Activated T-cell treated with anti-CD3 and anti-CD28 coated beads for 1 hour (primary cell): Measurements from ENCODE around the gene PIAS1.
"Not testable (repeated sequence)": the region's sequence is repeated elsewhere in the genome, so short reads cannot be mapped to it uniquely, and the experiment has no call there.

Experiments used
- DNase-seq: peaks from one replicate; pipeline ENCODE4 v3.0.0-alpha.2; 2020; ENCODE audit warnings: low read depth

Gene PIAS1

DNA sequence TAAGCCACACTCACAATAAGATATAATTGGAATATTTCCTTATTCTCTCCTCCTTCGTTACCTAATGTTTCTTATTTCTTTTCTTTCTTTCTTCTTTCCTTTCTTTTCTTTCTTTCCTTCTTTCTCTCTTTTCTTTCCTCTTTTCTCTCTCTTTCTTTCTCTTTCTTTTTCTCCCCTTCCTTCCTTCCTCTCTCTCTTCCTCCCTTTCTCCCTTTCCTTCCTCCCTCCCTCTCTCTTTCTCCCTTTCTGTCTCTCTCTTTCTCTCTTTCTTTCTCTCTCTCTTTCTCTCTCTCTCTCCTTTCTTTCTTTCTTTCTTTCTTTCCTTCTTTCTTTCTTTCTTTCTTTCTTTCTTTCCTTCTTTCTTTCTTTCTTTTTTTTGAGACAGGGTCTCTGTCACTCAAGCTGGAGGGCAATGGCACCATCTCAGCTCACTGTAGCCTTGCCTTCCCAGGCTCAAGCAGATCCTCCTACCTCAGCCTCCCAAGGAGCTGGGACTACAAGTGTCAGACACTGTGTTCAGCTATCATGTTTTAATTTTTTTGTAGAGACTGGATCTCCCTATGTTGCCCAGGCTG lies 19.3 kb upstream of the PIAS1 start:
- no peak for DNase-seq

DNA sequence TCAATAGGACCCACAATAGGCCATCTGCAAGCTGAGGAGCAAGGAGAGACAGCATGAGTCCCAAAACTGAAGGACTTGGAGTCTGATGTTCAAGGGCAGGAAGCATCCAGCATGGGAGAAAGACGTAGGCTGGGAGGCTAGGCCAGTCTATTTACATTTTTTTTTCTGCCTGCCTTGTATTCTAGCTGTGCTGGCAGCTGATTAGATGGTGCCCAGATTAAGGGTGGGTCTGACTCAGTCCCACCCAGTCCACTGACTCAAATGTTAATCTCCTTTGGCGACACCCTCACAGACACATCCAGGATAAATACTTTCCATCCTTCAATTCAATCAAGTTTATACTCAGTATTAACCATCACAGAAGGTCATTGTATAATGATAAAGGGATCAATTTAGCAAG lies 15.9 kb upstream of the PIAS1 start:
- no peak for DNase-seq

DNA sequence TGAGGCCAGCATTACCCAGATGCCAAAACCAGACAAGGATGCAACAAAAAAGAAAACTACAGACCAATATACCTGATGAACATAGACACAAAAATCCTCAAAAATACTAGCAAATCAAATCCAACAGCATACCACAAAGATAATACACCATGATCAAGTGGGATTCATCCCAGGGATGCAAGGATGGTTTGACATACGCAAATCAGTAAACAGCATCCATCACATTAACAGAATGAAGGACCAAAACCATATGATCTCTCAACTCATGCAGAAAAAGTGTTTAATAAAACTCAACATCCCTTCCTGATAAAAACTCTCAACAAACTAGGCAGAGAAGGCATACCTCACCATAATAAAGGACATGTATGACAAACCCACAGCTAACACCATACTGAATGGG lies 14.0 kb upstream of the PIAS1 start:
- no peak for DNase-seq

DNA sequence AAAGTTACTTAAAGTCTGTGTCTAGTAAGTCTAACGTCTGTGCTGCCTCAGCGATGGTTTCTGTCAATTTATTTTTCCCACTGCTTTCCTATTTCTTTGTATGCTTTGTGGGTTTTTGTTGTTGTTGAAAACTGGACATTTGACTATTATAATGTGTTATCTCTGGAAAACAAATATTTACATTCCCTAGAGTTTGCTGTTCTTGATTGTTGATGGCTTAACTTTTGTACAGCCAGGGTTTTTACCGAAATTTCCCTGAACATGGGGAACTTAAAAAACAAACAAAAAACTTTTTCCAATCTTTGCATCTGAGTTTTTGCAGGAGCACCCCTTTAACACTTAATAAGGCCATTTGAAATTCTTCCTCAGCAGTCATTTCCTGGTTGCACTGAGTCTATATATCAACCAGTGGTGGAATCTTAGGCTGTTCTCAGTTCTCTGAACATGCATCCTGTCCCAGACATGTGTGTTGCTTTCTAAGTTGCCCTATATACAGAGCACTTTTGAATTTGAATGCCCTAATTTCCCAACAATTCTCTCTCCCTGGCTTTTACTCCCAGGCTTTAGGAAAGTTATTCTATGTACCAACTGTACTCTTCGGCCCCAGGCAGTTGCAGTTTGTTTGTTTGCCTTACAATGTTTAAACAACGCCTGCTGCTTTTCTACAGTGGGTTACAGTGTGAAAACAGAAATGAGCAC lies 11.8 kb upstream of the PIAS1 start:
- DNase-seq, result no peak

DNA sequence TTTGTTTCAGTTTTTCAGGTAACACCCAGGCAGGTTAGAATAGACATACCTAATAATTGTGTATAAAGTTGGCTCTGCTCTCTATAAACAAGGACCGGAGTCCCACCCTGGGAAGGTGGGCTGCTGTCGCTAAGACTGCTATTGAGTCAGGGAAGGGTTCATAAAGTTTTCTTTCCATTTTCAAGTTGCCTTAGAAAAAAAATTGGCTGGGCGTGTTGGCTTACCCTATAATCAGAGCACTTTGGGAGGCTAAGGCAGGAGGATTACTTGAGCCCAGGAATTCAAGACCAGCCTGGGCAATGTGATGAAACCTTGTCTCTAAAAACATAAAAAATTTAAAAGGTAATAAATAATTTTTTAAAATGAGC lies 11.3 kb upstream of the PIAS1 start:
- no peak for DNase-seq

DNA sequence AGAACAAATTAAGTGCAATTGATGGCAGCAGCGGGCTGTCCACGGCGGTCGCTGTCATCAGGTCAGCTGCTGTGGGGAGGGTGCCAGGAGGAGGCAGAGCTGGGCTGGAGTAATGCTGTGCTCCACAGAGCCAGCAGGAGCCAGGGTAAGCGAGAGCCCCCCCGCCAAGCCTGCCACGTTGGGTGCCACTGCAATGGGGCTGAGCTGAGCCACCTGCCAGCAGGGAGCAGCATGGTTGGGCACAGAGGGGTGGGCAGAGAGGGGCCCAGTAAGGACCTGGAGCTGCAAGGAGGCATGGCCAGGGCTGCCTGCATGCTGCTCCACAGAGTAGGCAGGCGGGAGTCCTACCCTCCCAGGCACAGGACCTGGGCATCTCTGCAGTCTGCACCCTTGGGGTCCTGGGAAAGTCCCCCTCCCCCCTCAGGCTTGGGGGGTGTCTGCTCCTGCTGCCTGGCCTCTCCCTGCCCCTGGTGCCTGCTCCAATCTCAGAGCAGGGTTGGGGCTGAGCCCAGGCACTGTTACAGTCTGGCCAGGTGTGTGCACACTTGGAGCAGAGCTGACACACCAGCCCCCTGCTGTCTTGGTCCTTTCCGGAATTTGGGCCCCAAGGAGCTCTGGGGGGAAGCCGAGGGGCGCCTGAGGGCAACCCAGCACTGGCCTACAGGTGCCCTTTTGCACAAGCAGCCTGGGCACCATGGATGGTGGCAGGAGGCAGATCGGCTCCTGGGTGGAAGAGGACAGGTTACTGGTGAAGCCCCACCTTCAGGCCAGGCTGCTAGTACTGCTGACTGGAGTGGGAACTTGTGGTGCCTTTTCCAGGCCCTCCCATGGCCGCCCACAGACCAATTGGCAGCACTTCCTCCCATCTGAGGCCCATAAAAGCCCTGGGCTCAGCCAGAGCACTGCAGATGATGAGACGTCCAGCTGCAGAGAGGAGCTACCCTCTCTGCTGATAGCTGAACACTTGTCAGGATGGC lies 8.5 kb upstream of the PIAS1 start:
- no peak for DNase-seq

DNA sequence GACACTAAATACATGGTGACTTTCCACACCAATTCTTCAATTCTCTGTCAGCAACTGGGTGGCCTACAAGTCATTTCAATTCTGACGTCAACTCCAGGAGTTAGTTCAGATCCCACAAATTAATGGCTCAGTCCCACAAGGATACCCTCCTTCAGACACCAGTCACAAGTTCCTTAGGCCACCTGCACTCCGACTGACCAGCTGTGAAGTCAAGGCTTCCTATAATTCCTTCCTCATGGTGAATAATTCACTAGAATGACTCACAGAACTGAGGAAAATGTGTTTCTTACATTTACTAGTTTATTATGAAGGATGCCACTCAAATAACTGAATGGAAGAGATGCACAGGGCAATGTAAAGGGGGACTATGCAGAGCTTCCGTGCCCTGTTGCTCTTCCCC lies 6.3 kb upstream of the PIAS1 start:
- no peak for DNase-seq

DNA sequence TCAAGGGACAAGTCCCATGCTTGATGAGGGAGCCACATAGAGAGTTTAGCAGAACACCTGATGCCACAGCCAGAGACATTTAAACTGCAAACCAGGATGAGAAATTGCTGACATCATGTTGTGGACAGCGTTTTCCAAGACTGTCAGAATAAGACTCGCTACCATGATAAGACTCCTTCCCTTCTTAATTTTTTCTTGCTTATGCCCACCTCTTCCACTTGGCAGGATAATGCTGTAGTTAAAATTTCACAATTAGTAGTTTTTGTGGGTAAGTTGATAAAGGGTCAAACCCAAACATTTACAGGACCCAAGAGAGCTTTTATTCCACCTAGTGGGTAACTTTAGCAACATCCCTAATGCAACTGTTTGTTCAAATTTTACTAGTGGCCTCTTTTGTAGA lies 3.0 kb upstream of the PIAS1 start:
- no peak for DNase-seq

DNA sequence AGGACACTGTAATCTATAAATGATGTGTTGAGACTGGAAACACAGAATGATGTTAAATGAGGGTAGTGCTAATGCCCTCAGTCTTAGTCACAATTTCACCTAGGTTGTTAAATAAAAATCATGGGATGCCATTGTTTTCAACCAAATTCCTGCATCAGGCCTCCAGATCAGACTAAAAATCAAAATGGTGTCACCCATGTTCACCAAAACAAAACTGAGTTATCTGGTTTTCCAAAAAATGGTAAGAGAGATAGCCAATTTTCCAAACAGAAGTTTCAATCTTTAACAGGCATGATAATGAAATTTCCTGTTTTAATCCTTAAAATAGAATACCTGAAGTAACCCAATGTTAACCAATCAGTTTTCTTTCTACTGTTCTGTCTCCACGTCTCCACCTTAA lies 2.2 kb upstream of the PIAS1 start:
- no peak for DNase-seq

DNA sequence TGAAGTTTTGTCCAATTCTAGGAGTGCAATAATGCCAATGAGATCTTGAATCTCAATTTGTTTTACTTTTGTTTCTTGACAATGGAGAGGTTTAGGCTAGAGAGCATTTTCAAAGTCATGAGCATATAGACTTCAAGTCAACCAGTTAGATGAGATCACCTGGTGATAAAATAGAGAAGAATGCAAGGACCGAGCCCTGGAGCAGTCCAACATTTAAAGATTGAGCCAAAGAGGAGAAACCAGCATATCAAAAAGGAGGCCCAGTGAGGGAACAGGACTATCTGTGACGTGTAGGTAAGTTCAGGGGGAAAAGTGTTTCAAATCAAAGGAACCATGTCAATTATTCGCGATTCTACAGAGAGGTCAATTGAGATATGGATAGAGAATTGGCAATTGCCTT lies 1.7 kb upstream of the PIAS1 start:
- DNase-seq, result no peak

DNA sequence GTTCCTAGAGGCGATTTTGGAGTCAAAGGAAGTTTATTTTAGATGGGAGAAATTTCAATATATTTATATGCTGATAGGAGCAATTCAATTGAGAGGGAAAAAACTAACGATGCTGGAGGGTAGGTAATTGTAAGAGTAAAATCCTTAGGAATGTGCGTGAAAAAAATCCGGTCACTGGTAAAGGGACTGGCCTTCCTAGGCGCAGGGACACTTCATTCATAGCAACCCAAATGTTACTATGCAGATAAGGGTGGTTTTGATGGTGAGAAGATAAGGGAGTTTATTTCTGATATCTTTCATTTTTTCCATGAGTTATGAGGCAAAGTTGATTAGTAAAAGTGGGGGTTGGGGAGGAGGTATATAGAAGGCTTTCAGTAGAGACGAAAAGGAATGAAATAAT lies 1.1 kb upstream of the PIAS1 start:
- DNase-seq, result no peak

DNA sequence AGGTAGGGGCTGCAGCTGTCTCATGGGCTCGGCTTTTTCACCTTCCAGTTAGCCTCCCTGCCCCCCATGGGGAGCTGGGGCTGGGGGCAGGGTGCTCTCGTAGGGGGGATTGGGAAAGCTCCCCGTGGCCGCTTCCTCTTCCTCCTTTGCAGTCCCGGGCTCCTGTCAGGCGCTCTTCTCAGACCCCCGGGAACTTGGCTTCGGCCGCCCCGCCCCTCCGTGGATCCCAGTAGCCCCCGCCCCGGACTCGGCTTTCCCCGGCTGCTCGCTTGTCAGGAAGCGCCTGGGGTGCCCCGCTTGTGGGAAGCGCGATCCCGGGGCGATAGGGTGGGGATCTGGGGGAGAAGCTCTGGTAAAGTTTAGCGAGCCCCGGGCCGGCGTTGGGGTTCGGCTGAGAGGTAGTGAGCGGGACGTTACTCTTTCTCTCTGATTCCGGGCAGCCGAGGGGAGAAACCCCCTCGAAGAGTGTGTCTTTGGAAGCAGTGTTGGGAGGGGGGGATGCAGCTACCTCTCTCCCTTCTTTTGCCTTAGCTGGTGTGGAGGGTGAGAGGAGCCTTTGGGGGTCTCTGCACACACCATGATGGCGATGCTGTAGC lies 611 bp downstream of the PIAS1 start:
- DNase-seq, result peak; percentile 14

DNA sequence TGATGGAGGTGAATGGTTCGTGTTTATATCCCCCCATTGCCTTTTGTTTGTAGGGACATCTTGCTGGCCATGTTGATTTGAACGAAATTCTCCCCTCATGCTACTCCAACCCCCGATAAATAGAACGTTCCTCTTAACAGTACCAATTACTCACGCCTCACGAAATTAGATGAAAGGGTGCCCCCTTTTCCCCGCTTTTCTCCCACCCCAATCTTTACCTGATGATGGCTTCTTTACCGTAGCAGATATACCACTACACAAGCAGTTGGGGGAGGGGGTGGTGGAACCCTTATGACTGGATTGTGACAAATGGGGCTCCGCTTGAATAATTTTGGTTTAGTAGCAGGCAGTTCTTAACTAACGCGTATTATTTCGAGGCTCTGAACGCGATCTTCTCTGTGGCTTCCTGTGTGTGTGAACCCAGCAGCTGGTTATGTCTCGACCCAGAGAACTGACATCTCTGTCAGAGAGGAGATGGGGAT lies 1.1 kb downstream of the PIAS1 start:
- peak; percentile 25 for DNase-seq

DNA sequence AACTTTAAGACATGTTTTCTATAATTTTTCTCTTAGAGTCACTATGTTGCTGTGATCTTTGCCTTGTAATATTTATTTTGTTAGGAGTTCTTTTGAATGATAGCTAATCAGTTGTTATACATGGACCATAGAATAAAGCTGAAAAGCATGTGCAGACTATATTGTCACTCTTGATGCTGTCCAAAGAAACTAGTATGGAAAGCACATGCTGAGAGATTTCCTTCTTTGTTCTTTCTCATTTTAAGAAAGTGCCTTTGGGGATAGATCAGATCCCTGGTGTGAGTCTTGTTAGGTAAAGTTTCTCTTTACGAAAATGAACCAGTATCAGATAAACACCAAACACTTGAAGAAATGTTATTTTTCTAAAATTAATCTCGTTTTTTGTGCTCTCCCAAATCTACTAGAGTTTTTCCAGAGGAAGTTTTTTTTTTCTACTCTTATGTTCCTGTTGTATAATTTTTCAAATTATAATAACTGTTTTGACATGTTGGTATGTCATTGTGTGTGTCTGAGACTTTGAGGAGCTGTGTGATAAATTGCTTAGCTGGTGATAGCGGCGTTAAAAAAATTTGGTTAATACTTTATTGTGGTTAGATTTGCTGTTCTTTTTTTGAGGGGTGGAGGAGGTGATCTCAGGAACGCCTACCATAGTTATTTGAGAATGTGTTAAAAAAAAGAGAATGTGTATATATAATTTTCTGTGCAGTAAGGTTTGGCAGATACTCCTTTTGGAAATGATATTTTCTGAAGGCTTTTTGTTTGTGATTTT lies 2.2 kb downstream of the PIAS1 start:
- DNase-seq, result no peak

DNA sequence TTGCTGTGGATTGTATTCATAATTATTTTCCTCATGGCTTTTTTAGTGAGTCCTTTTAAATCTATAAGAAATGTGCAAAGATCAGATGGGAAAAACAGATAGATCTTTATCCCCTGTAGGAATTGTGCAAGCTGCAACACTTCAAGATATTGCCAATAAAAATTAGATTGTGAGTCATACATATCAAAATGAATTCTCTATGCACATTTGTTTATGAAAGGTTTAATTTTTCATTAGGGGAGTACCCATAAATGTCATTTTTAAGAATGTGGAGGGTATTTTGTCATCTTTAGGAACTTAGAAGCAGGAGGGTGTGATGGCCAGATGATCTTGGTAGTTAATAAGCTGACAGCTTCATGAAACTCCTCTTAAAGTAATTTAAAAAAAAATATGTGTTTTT lies 2.9 kb downstream of the PIAS1 start:
- DNase-seq, result no peak

DNA sequence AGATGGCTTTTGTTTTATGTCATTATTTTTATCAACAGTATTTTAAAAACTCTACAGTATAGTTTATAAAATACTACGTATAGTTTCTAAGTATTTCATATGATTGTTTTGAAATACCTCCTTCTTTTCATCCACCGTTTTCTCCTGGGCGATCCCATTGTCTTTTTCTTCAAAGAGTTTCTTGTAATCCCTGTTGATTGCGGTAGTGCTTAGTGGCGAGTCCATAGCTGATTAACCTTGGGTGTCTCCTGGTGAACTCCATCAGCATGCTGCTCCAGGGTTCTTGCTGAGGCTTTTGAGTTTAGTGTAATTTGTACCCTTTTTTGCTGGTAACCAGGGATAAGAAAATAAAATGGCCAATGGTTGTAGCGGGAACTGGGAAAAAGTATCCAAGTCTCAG lies 3.6 kb downstream of the PIAS1 start:
- no peak for DNase-seq

DNA sequence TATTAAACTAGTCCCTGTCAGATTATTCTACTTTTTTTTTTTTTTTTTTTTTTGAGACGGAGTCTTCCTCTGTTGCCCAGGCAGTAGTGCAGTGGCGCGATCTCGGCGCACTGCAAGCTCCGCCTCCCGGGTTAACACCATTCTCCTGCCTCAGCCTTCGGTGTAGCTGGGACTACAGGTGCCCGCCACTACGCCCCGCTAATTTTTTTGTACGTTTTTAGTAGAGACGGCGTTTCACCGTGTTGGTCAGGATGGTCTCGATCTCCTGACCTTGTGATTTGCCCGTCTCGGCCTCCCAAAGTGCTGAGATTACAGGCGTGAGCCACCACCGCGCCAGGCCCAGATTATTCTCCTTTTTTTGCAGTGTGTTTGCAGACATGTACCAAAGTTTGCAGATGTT lies 4.9 kb downstream of the PIAS1 start:
- not testable (repeated sequence) for DNase-seq

DNA sequence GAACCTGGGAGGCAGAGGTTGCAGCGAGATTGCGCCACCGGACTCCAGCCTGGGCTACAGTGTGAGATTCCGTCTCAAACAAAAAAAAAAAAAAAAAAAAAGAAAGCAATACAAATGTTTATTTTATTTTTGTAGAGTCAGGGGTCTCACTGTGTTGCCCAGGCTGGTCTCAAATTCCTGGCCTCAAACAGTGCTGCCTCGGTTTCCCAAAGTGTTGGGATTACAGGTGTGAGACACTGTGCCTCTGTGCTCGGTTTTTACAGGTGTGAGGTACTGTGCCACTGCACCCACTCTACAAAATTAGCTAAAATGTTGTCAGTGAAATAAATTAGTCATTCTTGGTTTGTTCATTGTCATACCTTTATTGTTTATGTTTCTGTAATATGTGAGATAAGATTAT lies 5.5 kb downstream of the PIAS1 start:
- no peak for DNase-seq

DNA sequence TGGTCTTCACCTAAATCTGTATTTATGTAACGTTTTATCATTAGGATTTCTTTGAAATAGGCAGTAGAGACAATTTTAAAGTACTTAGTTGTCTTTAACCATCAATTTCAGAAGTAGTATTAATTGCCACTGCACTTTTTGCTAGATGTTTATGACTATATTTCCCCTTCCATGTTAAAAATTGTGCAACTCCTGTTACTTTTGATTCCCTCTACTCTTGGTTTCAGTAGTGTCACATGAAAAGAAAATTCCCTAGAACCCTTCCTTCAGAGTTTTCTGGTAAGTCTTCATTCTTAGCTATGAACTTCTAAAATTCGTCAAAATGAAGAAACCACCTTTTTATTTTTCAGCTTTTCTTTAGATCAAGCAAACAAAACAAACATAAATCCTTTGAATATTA lies 7.1 kb downstream of the PIAS1 start:
- DNase-seq, result no peak

DNA sequence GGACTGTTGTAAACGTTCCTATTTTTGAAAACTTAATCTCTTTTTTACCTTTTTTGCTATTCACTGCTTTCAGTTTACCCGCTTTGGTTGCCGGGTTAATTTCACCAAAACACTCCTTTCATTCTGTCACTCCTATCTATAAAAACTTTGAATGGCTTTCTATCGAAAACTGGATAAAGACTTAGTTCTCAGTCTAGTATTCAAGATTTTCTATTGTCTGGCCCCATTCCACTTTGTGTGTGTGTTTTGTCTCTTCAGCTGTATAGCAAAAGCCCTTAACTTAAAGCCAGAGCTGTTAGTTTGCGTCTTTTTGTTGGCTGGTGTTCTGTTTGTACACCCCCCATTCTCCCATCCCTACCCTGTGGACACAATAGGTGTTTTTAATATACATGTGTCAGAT lies 7.5 kb downstream of the PIAS1 start:
- no peak for DNase-seq

DNA sequence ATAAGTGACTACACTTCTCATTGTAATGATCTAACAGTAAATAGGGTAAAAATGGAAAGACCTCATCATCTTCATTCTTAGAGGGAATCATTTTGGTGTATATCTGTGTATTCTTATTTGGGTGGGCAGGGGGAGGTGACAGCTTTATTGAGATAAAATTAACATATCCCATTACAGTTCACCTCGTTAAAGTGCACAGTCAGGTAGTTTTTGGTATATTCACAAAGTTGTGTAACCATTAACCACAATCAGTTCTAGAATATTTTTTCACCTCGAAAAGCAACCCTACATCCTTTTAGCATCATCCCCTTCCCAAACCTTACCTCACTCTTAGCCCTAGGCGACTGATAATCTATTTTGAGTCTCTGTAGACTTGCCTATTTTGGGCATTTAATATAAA lies 8.1 kb downstream of the PIAS1 start:
- DNase-seq, result no peak

DNA sequence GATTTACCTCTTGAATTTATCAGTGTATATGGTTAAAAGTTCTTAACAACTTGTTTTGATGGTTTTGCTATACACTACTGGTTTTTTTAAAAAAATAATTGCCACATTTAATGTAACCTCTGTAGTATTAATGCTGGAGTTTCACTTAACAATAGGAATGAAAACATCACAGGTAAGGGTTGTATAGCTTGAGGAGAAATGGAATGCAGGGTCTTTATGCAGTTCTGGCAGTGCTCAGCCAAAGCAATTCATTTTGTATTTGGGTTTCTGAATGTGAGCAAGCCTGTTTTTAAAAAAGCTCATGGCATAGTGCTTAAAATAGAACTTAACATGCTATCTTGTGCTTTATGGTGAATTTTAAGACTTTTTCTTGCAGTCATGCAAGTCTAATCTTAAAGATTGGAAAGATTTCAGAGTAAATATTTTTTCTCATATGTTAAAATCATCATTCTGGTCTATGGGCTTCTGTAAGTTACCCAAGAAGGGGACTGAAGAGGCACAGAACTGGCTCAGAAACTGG lies 8.9 kb downstream of the PIAS1 start:
- no peak for DNase-seq
